GM23248 (cell line): ENCODE results near the gene NAA40.

Source experiments
- EZH2 ChIP-seq: fragments of 200-600 bp; sonication (generic); IDR thresholded peaks from 2 replicates; pipeline ENCODE4 v1.6.1; 2018; ENCODE audit warnings: antibody characterized with exemption, mild to moderate bottlenecking; ENCODE audit not compliant: insufficient read depth, poor library complexity, severe bottlenecking
- EZH2phosphoT487 ChIP-seq: fragments of 200-600 bp; sonication (generic); IDR thresholded peaks from 2 replicates; pipeline ENCODE4 v1.6.1; 2018; ENCODE audit warnings: antibody characterized with exemption, moderate library complexity, mild to moderate bottlenecking, low read depth; ENCODE audit not compliant: insufficient read depth

DNA sequence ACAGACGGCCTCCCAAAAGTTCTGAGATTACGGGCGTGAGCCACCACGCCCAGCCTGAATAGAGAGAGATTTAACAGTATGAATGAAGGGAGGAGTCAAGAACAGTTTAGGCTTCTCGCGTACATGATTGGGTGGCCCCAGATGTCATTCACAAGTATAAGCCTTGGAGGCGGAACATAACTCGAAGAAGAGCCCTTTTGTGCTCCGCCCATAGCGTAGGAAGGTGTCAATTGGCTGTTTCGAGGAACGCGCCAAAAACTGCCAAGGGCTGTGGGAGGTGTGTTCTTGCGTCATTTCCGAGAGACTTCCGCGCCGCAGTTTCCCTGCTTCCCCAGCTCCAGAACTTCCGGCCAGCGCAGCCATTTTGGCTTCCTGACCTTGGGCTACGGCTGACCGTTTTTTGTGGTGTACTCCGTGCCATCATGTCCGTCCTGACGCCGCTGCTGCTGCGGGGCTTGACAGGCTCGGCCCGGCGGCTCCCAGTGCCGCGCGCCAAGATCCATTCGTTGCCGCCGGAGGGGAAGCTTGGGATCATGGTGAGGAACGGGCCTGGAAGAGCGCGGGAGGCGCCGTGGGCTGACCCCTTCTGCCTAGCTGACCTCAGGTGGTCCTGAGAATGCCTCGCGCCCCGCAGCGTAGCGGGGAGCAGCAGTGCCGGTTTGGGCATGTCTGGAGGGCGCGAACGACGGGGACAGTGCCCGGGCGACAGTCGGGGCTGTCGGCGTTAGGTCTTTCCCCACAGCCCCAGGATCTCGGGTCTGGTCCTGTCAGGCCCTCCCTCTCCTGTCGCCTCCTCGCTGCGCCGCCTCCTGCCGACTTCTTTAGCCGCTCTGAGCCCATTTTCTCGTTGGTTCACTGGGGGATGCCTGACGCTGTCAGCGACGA lies 35.7 kb downstream of the NAA40 start, which contains the start of gene COX8A:
- TF ChIP-seq EZH2: no peak
- TF ChIP-seq EZH2phosphoT487: no peak
